Measurements from ENCODE around the gene ANKRD66. TPM values are rescaled to one million over a fixed set of nuclear protein-coding genes. Genes with fewer than 3 reads are reported as not detected.

Gene ANKRD66
- total RNA-seq (not detected), polyA plus RNA-seq (not detected)
- long read RNA-seq, donor 1 = 0 reads
- long read RNA-seq, donor 2 = 0 reads
- long read RNA-seq, donor 3 = 0 reads

DNA sequence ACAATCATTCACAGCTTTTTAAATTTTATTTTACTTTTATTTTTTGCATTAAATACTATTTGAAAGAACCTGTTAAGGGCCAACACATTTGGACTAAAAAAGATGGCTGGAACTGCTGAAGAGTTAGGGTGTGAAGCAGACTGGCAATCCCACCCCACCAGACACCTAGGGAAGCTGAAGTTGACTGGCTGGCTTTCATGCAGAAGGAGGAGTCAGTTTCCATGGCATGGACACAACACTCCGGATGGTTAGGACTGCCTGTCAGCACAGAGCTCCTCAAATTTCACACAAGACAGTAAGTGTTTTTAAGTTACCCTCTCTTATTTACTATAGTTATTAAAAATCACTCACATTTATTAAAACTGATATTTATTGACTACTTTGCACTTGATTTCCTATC is at the start of gene ANKRD66:
ANKRD66 (plus strand) TSS at position 238 of the 400 bp plus-strand sequence. CDS start 5,016 bp downstream, outside the sequence.
- Histone ChIP-seq H3K4me1 (no peaks in the 10 kb centered on the region), H3K4me3 (no peak within 1 kb of the TSS), H3K36me3 (no peaks in the 10 kb centered on the region), H3K27ac (no peak within 1 kb of the TSS), H3K27me3 (no peaks in the 10 kb centered on the region), H3K9me3 (no peaks in the 10 kb centered on the region)
- no peak for TF ChIP-seq POLR2A (IDR thresholded peaks at IDR 0.05)
- TF ChIP-seq, protein P1, sequence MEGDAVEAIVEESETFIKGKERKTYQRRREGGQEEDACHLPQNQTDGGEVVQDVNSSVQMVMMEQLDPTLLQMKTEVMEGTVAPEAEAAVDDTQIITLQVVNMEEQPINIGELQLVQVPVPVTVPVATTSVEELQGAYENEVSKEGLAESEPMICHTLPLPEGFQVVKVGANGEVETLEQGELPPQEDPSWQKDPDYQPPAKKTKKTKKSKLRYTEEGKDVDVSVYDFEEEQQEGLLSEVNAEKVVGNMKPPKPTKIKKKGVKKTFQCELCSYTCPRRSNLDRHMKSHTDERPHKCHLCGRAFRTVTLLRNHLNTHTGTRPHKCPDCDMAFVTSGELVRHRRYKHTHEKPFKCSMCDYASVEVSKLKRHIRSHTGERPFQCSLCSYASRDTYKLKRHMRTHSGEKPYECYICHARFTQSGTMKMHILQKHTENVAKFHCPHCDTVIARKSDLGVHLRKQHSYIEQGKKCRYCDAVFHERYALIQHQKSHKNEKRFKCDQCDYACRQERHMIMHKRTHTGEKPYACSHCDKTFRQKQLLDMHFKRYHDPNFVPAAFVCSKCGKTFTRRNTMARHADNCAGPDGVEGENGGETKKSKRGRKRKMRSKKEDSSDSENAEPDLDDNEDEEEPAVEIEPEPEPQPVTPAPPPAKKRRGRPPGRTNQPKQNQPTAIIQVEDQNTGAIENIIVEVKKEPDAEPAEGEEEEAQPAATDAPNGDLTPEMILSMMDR (IDR thresholded peaks at IDR 0.05) = no peak
- ATAC-seq (no peak), DNase-seq (no peak)
- intact Hi-C loops (cut with DNase I) = no loop called here
- WGBS, 4 donors = 25 to 33% (median 29%) methylated on average over 1 of the region's 1 CpG

DNA sequence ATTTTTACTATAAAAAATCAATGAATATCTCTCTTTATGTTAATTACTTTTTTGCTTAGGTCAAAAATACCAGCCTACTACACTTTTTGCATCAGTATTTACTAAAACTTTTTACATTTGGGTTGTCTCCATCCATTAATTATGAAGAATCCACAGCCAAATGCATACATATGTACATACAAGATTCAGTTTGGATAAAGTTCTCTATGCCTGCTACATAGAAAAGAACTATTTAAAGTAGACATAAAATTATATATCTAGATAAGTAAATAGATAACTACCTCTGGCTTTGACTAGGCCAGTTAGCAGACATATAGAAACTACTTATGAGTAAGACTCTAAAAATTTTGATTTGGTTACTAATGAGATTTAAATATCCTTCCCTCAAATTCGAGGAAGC is 46.8 kb upstream of the ANKRD66 start:
- WGBS, 4 donors = 71 to 94% (median 86%) methylated on average over 1 of the region's 1 CpG
- DNase-seq = no peak
- intact Hi-C loops (cut with DNase I) = loop anchor here in 5 of 10 donors (5.0 to 10.0 kb wide), 5 partner anchors 75 to 345 kb away; partner anchors contain the start of gene ADGRF1 (in 1 of the 5)
- H3K27me3 ChIP-seq = no peaks in the 10 kb centered on the region
- no peak overlapping the region for H3K4me3 ChIP-seq
- no peaks in the 10 kb centered on the region for H3K9me3 ChIP-seq
- no peak overlapping the region for H3K27ac ChIP-seq
- H3K4me1 ChIP-seq = peaks cover 0 to 7% (median 0%) of the 10 kb centered on the region in 12 donors
- ATAC-seq = no peak
- H3K36me3 ChIP-seq = peaks cover 0 to 4% (median 0%) of the 10 kb centered on the region in 9 donors
- TF ChIP-seq, protein P1 (IDR thresholded peaks at IDR 0.05) = no peak
- no peak for TF ChIP-seq POLR2A (IDR thresholded peaks at IDR 0.05)

DNA sequence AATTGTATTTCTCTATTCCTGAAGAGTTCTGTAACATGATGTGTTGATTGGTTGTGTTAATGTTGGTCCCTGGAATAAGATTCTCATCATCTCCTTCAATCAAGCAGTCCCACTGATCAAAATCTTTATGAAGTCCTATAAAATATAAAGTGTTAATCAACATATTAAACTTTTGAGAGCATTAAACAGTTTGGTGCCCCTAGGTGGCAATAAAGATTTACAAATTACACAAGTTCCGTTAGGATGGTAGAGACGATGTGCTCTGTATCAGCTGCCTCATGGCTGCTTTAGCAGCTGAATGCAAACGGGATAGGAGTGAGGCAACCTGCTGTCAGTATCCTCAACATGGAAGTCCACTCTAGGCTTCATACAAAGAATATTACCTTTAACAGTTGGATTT is 42.2 kb upstream of the ANKRD66 start:
- 1 to 11% (median 4%) methylated on average over 3 of the region's 3 CpGs for WGBS, 4 donors
- intact Hi-C loops (cut with DNase I) = loop anchor here in 5 of 10 donors (2.0 to 10.0 kb wide), 6 partner anchors 70 to 340 kb away; partner anchors contain the start of gene ADGRF1 (in 1 of the 5)

DNA sequence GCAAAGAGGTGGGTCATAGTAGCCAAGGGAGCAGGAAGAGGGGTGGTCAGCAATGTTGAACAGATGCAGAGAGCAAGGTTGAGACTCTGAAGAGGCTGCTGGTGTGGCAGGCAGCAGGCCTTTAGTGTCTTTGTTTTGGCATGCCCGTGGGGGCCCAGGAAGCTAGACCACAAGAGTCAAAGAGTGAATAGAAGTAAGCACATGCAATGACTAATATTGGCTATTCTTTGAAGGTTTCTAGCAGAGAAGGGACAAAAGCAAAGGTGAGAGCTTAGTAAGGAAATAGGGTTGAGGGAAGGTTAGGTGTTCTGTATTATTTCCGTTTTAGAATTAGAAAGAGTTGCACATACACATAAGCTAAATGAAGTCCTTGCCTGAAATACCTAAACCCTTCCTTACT is 40.3 kb upstream of the ANKRD66 start:
- Histone ChIP-seq H3K36me3 (peaks cover 0 to 4% (median 0%) of the 10 kb centered on the region in 9 donors), H3K4me3 (no peak overlapping the region), H3K9me3 (no peaks in the 10 kb centered on the region), H3K27me3 (no peaks in the 10 kb centered on the region), H3K27ac (no peak overlapping the region), H3K4me1 (peaks cover 0 to 7% (median 0%) of the 10 kb centered on the region in 12 donors)
- intact Hi-C loops (cut with DNase I) = loop anchor here in 6 of 10 donors (5.0 to 10.0 kb wide), 4 partner anchors 68 to 338 kb away; partner anchors contain the start of gene ADGRF1 (in 1 of the 6)
- 83 to 93% (median 86%) methylated on average over 2 of the region's 2 CpGs for WGBS, 4 donors
- no peak for ATAC-seq
- TF ChIP-seq, protein P1 (IDR thresholded peaks at IDR 0.05) = no peak
- no peak for TF ChIP-seq POLR2A (IDR thresholded peaks at IDR 0.05)
- no peak for DNase-seq

More for the DNA sequence above, 42.2 kb upstream of the ANKRD66 start:
- Histone ChIP-seq H3K27me3 (no peaks in the 10 kb centered on the region), H3K36me3 (peaks cover 0 to 4% (median 0%) of the 10 kb centered on the region in 9 donors), H3K27ac (no peak overlapping the region), H3K9me3 (no peaks in the 10 kb centered on the region), H3K4me3 (no peak overlapping the region), H3K4me1 (peaks cover 0 to 7% (median 0%) of the 10 kb centered on the region in 12 donors)
- no peak for TF ChIP-seq POLR2A (IDR thresholded peaks at IDR 0.05)
- TF ChIP-seq, protein P1 (IDR thresholded peaks at IDR 0.05) = peak in 7 of 12 donors; percentile 12 to 34 (median 18)
- ATAC-seq (peak in 3 of 4 donors; percentile 41 to 75 (median 56)), DNase-seq (no peak)
